B cell (primary cell): ENCODE measurements around the gene ELFN1. TPM values are rescaled to one million over a fixed set of nuclear protein-coding genes. Genes with fewer than 3 reads are reported as not detected.

Experiments
- ATAC-seq: fragments of 200-7000 bp; cut with Tn5 transposase; one replicate; pipeline ENCODE4 v1.10.0; 2021; ENCODE audit warnings: low read depth, mild to moderate bottlenecking, moderate number of reproducible peaks, moderate library complexity
- CTCF ChIA-PET: fragments of 350-600 bp; sonication (Branson Sonifier 250); formaldehyde crosslinking; loops from one replicate; lab custom pipeline; 2021; ENCODE audit warnings: antibody characterized with exemption, inconsistent platforms; lab: Charles Lee
- POLR2A ChIA-PET: fragments of 350-600 bp; sonication (Branson Sonifier 250); formaldehyde crosslinking; loops from one replicate; lab custom pipeline; 2021; ENCODE audit warnings: antibody characterized with exemption; lab: Charles Lee
- DNase-seq: peaks from one replicate; pipeline ENCODE4 v3.0.0; 2013
- H2AFZ ChIP-seq: 2 replicates; pipeline ENCODE4 v1.6.1; 2012; ENCODE audit warnings: mild to moderate bottlenecking, low read depth, low read length; ENCODE audit not compliant: insufficient read depth, poor library complexity, severe bottlenecking
- H3K27ac ChIP-seq, 2 donors: 1 replicate in 1 of 2; 2 replicates in 1 of 2; pipeline ENCODE4 v1.5.1; 2012 to 2013; ENCODE audit warnings: low read length in 2 of 2, mild to moderate bottlenecking in 2 of 2, moderate library complexity in 1 of 2
- H3K27me3 ChIP-seq, 4 experiments: fragments of 200-600 bp in 1 of 4; sonication (generic) in 1 of 4; replicated peaks in 1 of 4; 1 replicate in 2 of 4; 2 replicates in 2 of 4; pipeline versions ENCODE4 v1.6.1 to v1.7.0; 2013 to 2016; ENCODE audit warnings: low read length in 3 of 4, mild to moderate bottlenecking in 2 of 4, mixed read lengths in 1 of 4, moderate library complexity in 1 of 4; ENCODE audit not compliant: insufficient read depth in 4 of 4, control insufficient read depth in 3 of 4; ENCODE audit errors: control extremely low read depth in 1 of 4
- H3K36me3 ChIP-seq, 2 experiments: replicated peaks in 1 of 2; 1 replicate in 1 of 2; 2 replicates in 1 of 2; pipeline versions ENCODE4 v1.6.1 to v1.7.1; 2013; ENCODE audit warnings: low read length in 1 of 2; ENCODE audit not compliant: insufficient read depth in 2 of 2, control insufficient read depth in 1 of 2; ENCODE audit errors: control extremely low read depth in 1 of 2, extremely low read depth in 1 of 2
- H3K4me1 ChIP-seq, 2 donors: fragments of 200-600 bp in 1 of 2; sonication (generic) in 1 of 2; 1 replicate in 1 of 2; 2 replicates in 1 of 2; pipeline versions ENCODE4 v1.5.1 to v1.6.1; 2013 to 2017; ENCODE audit warnings: low read length in 2 of 2; ENCODE audit not compliant: control insufficient read depth in 2 of 2, insufficient read depth in 2 of 2
- H3K4me2 ChIP-seq: replicated peaks from 2 replicates; pipeline ENCODE3; 2012; ENCODE audit warnings: mild to moderate bottlenecking, low read depth, low read length; ENCODE audit not compliant: poor library complexity, severe bottlenecking
- H3K4me3 ChIP-seq, 5 experiments: fragments of 200-600 bp in 1 of 5; sonication (generic) in 1 of 5; 1 replicate in 3 of 5; 2 replicates in 2 of 5; pipeline versions ENCODE4 v1.5.1 to v1.7.0; 2011 to 2016; ENCODE audit warnings: low read length in 4 of 5, mild to moderate bottlenecking in 4 of 5, low read depth in 2 of 5, control low read depth in 1 of 5, moderate library complexity in 1 of 5; ENCODE audit not compliant: insufficient read depth in 1 of 5; ENCODE audit errors: control extremely low read depth in 1 of 5, extremely low read depth in 1 of 5
- H3K79me2 ChIP-seq: fragments of 200-600 bp; sonication (generic); one replicate; pipeline ENCODE4 v1.6.0; 2016; ENCODE audit warnings: low read length; ENCODE audit not compliant: control insufficient read depth, insufficient read depth
- H3K9ac ChIP-seq: fragments of 200-600 bp; sonication (generic); 2 replicates; pipeline ENCODE4 v1.6.1; 2017; ENCODE audit warnings: mild to moderate bottlenecking, low read length, moderate library complexity
- H3K9me3 ChIP-seq, 3 donors: one replicate each; pipeline versions ENCODE4 v1.6.1 to v1.7.1; 2013; ENCODE audit warnings: low read length in 2 of 3; ENCODE audit not compliant: control insufficient read depth in 2 of 3, insufficient read depth in 1 of 3; ENCODE audit errors: control extremely low read depth in 1 of 3
- H4K20me1 ChIP-seq: 2 replicates; pipeline ENCODE4 v1.6.0; 2012; ENCODE audit warnings: mild to moderate bottlenecking, low read length; ENCODE audit not compliant: insufficient read depth, control insufficient read depth, poor library complexity, severe bottlenecking
- H3K27ac Mint-ChIP-seq: one replicate; pipeline ENCODE4 v1.8.0; 2021; ENCODE audit warnings: mixed read lengths
- H3K27me3 Mint-ChIP-seq: one replicate; pipeline ENCODE4 v1.8.0; 2021; ENCODE audit warnings: mixed read lengths
- H3K4me1 Mint-ChIP-seq: one replicate; pipeline ENCODE4 v1.8.0; 2021; ENCODE audit warnings: mixed read lengths
- H3K4me3 Mint-ChIP-seq: one replicate; pipeline ENCODE4 v1.8.0; 2021; ENCODE audit warnings: mixed read lengths
- H3K9me3 Mint-ChIP-seq: one replicate; pipeline ENCODE4 v1.8.0; 2022; ENCODE audit warnings: mixed read lengths; ENCODE audit not compliant: insufficient read depth
- EZH2 ChIP-seq: IDR thresholded peaks from 2 replicates; pipeline ENCODE4 v1.6.1; 2012; ENCODE audit warnings: borderline replicate concordance, low read depth, mild to moderate bottlenecking, moderate library complexity, low read length; ENCODE audit not compliant: insufficient read depth, poor library complexity, severe bottlenecking
- WGBS: methylation state at CpG from one replicate; pipeline ENCODE4 v1.1.5; 2013; ENCODE audit warnings: missing lambda C conversion rate; ENCODE audit not compliant: insufficient coverage; 5-methylcytosine and 5-hydroxymethylcytosine counted together
- intact Hi-C: fragments of 100-400 bp; cut with micrococcal nuclease; formaldehyde crosslinking; loops from one replicate; pipeline ENCODE4 v1.10.0; 2022
- polyA plus RNA-seq: library from polyadenylated mRNA; depleted of rRNA; stranded (reverse); fragments of >200 nt; gene quantifications from 2 replicates; pipeline ENCODE4 v1.2.3, GENCODE V29; 2012
- total RNA-seq, 2 donors: library from RNA; stranded (reverse); fragments of 120-200 nt in 1 of 2; gene quantifications; 1 replicate in 1 of 2; 2 replicates in 1 of 2; pipeline versions ENCODE4 v1.2.3 to v1.2.4, GENCODE V29; 2013 to 2022
- TF ChIP-seq, protein P1 (sequence below): fragments of 200-600 bp; IDR thresholded peaks from one replicate; pipeline ENCODE4 v1.8.0; 2022; ENCODE audit warnings: antibody characterized with exemption, mild to moderate bottlenecking

Gene ELFN1
- total and polyA plus RNA-seq, 2 donors (not counting 1 experiment from before 2014, with no cell fraction given), result 0.12 TPM; not detected in 1

DNA sequence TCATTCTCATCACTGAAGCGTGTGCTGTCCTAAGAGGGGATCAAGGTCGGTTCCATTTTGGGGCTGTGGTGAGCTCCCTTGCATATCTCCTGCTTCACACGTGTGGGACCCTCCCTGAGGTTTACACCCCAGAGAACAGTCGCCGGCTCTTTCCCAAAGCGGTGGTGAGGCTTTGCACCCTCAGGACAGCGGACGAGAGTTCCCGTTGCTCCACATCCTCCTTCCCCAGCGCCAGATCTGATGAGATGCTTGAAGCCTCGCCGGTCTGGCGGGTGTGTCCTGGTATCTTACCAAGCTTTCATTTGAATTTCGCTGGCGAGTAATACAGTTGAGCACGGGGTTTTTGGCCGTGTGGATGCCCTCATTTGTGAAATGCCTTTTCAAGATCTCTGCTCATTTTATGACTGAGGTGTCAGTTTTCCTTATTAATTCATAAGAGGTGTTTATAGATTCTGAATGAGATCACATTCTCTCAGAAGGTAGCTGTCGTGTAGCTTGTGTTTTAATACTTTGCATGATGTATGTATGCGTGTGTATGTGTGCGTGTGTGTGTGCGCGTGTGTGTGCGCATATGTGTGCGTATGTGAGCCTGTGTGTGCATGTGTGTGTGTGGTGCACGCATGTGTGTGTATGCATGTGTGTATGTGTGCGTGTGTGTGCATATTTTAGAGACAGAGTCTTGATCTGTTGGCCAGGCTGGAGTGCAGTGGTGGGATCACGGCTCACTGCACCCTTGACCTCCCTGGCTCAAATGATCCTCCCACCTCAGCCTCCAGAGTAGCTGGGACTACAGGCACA, 30.7 kb downstream of the ELFN1 start:
- Mint-ChIP-seq H3K4me1 (no peaks in the 10 kb centered on the region), H3K4me3 (no peak overlapping the region), H3K27me3 (peaks cover 16% of the 10 kb centered on the region), H3K27ac (no peak overlapping the region), H3K9me3 (no peaks in the 10 kb centered on the region)
- TF ChIP-seq EZH2, result no peak
- TF ChIP-seq, protein P1, sequence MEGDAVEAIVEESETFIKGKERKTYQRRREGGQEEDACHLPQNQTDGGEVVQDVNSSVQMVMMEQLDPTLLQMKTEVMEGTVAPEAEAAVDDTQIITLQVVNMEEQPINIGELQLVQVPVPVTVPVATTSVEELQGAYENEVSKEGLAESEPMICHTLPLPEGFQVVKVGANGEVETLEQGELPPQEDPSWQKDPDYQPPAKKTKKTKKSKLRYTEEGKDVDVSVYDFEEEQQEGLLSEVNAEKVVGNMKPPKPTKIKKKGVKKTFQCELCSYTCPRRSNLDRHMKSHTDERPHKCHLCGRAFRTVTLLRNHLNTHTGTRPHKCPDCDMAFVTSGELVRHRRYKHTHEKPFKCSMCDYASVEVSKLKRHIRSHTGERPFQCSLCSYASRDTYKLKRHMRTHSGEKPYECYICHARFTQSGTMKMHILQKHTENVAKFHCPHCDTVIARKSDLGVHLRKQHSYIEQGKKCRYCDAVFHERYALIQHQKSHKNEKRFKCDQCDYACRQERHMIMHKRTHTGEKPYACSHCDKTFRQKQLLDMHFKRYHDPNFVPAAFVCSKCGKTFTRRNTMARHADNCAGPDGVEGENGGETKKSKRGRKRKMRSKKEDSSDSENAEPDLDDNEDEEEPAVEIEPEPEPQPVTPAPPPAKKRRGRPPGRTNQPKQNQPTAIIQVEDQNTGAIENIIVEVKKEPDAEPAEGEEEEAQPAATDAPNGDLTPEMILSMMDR, result no peak
- peaks cover 0 to 11% (median 0%) of the 10 kb centered on the region in 4 experiments for H3K27me3 ChIP-seq
- H3K4me1 ChIP-seq, result no peaks in the 10 kb centered on the region
- no peaks in the 10 kb centered on the region for H4K20me1 ChIP-seq
- DNase-seq (no peak), ATAC-seq (no peak)
- H3K4me3 ChIP-seq, result no peak overlapping the region
- H3K79me2 ChIP-seq, result no peaks in the 10 kb centered on the region
- no peaks in the 10 kb centered on the region for H3K36me3 ChIP-seq
- WGBS, result 94% methylated on average over 27 of the region's 27 CpGs
- peaks cover 0 to 27% (median 2%) of the 10 kb centered on the region in 3 donors for H3K9me3 ChIP-seq
- no peak overlapping the region for H3K4me2 ChIP-seq
- intact Hi-C loops, result no loop called here
- ChIA-PET POLR2A (no interaction called here), CTCF (no interaction called here)
- H3K9ac ChIP-seq, result no peak overlapping the region
- H2AFZ ChIP-seq, result no peak overlapping the region
- H3K27ac ChIP-seq, result no peak overlapping the region

DNA sequence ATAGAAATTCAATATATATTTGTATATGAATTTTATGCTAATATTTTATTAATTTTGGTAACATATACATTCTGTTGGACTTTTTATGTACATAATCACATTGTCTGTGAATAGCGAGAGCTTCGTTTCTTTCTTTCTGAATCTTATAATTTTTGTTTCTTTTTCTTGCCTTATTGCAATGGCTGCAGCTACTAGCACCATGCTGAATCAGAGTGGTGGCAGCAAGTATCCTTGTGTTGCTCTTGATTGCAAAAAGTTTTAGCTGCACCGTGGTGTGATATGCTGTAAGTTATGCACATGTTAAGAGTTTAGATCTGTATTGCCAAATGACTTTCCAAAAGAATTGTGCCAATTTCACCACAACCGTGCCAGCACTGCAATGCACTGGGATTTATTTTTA, 32.6 kb downstream of the ELFN1 start:
- Mint-ChIP-seq H3K27ac (no peak overlapping the region), H3K4me1 (no peaks in the 10 kb centered on the region), H3K27me3 (peaks cover 10% of the 10 kb centered on the region), H3K9me3 (no peaks in the 10 kb centered on the region), H3K4me3 (no peak overlapping the region)
- Histone ChIP-seq H3K4me2 (no peak overlapping the region), H3K4me1 (no peaks in the 10 kb centered on the region), H3K9ac (no peak overlapping the region), H3K27me3 (peaks cover 0 to 11% (median 0%) of the 10 kb centered on the region in 4 experiments), H3K4me3 (no peak overlapping the region), H3K79me2 (no peaks in the 10 kb centered on the region), H3K27ac (no peak overlapping the region), H3K9me3 (peaks cover 0 to 27% (median 2%) of the 10 kb centered on the region in 3 donors), H3K36me3 (no peaks in the 10 kb centered on the region), H4K20me1 (no peaks in the 10 kb centered on the region), H2AFZ (no peak overlapping the region)
- ChIA-PET CTCF (no interaction called here), POLR2A (no interaction called here)
- intact Hi-C loops, result no loop called here
- TF ChIP-seq, protein P1, result no peak
- TF ChIP-seq EZH2, result no peak
- ATAC-seq (no peak), DNase-seq (no peak)
- WGBS, result 100% methylated on average over 1 of the region's 4 CpGs
